Activated naive CD4-positive, alpha-beta T cell (primary cell): ENCODE measurements around the gene C9orf50.
A peak's percentile ranks its signal among the peaks of the same experiment; 100 is the strongest.

Source experiments
- DNase-seq, 4 experiments: peaks; one replicate each; lab custom pipeline; 2025; lab: John Stamatoyannopoulos, UW

C9orf50 gene

GRCh38 chr9:129591916-129592315 is 29.0 kb downstream of the C9orf50 start:
- no peak for DNase-seq

GRCh38 chr9:129590466-129590865 is 30.4 kb downstream of the C9orf50 start:
- DNase-seq, result no peak

- DNase-seq, result no peak
Measured at GRCh38 chr9:129587487-129588262, 33.2 kb downstream of the C9orf50 start.

- DNase-seq, result peak in 1 of 4 experiments; percentile 18
Measured at GRCh38 chr9:129586685-129587084, 34.2 kb downstream of the C9orf50 start.

GRCh38 chr9:129586245-129586644 is 34.7 kb downstream of the C9orf50 start:
- DNase-seq, result no peak

GRCh38 chr9:129585352-129585751 is 35.5 kb downstream of the C9orf50 start:
- DNase-seq, result no peak

GRCh38 chr9:129584136-129584535 is 36.8 kb downstream of the C9orf50 start:
- DNase-seq, result peak in 1 of 4 experiments; percentile 27

- no peak for DNase-seq
Measured at GRCh38 chr9:129583308-129584038, 37.4 kb downstream of the C9orf50 start.

GRCh38 chr9:129582855-129583254 is 38.0 kb downstream of the C9orf50 start:
- no peak for DNase-seq

GRCh38 chr9:129581505-129582189 is 39.3 kb downstream of the C9orf50 start:
- DNase-seq, result no peak

GRCh38 chr9:129580211-129580915 is 40.5 kb downstream of the C9orf50 start:
- no peak for DNase-seq

- DNase-seq, result no peak
Measured at GRCh38 chr9:129579294-129579693, 41.6 kb downstream of the C9orf50 start.

GRCh38 chr9:129576546-129577543 is 44.1 kb downstream of the C9orf50 start:
- no peak for DNase-seq

- no peak for DNase-seq
Measured at GRCh38 chr9:129575818-129576217, 45.1 kb downstream of the C9orf50 start.

GRCh38 chr9:129574911-129575585 is 45.9 kb downstream of the C9orf50 start:
- no peak for DNase-seq

- no peak for DNase-seq
Measured at GRCh38 chr9:129573977-129574376, 46.9 kb downstream of the C9orf50 start.

- DNase-seq, result no peak
Measured at GRCh38 chr9:129572517-129572916, 48.4 kb downstream of the C9orf50 start.

- no peak for DNase-seq
Measured at GRCh38 chr9:129572052-129572425, 48.9 kb downstream of the C9orf50 start.

- no peak for DNase-seq
Measured at GRCh38 chr9:129571298-129572051, 49.4 kb downstream of the C9orf50 start.
